GM23248 (cell line): Measurements from ENCODE around the gene DPYD.

ENCODE experiments used
- EZH2 ChIP-seq: fragments of 200-600 bp; sonication (generic); IDR thresholded peaks from 2 replicates; pipeline ENCODE4 v1.6.1; 2018; ENCODE audit warnings: antibody characterized with exemption, mild to moderate bottlenecking; ENCODE audit not compliant: insufficient read depth, poor library complexity, severe bottlenecking
- EZH2phosphoT487 ChIP-seq: fragments of 200-600 bp; sonication (generic); IDR thresholded peaks from 2 replicates; pipeline ENCODE4 v1.6.1; 2018; ENCODE audit warnings: antibody characterized with exemption, moderate library complexity, mild to moderate bottlenecking, low read depth; ENCODE audit not compliant: insufficient read depth

- no peak for TF ChIP-seq EZH2
- no peak for TF ChIP-seq EZH2phosphoT487
Measured at GRCh38 chr1:97864615-97865014, 56.2 kb downstream of the DPYD start.
